Measurements from ENCODE around the gene CATSPERD. TPM values are rescaled to one million over a fixed set of nuclear protein-coding genes. Genes with fewer than 3 reads are reported as not detected.

Gene CATSPERD
- total RNA-seq, 1 donor from 2014 or later: not detected

DNA sequence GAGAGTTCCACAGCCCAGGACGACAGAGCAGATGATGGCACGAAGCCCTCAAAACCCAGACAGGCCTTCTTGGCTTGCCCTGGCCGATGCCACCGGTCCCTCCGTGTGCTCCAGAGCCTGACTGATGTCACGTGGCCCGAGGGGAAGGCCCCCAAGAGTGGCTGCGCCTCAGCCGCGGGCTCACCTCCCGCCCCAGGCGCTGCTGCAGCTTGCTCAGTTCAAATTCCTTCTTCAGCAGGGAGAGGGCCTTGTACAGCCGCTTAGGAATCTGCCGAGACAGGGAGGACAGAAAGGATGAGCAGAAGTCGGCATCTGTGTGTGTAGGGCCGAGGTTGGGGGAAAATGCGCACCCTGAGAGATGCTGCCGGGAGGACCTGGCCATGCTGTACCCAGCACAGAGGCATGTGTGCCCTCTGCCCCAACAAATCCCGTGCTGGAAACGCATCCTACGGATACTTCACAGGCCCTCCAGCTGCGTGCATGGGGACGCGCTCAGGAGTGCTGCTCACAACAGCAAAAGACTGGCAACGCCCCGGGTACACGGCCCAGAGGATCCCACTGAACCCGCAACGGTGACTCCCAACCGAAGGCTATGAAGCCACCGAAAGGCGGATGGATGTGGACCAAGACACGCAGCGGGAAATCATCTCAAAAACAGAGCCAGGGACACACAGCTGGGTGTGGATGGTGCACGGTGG, 13.4 kb upstream of the CATSPERD start:
- Histone ChIP-seq H3K79me2 (ENCODE audit: low read depth) (no peaks in the 10 kb centered on the region), H3K4me2 (no peak overlapping the region), H3K27ac (no peak overlapping the region), H3K9ac (no peak overlapping the region), H3K9me3 (ENCODE audit: low read depth) (no peaks in the 10 kb centered on the region), H3K4me1 (no peaks in the 10 kb centered on the region), H4K20me1 (ENCODE audit: low read depth) (no peaks in the 10 kb centered on the region), H3F3A (ENCODE audit: low read depth) (no peaks in the 10 kb centered on the region), H3K36me3 (no peaks in the 10 kb centered on the region), H3K27me3 (no peaks in the 10 kb centered on the region), H3K4me3 (no peak overlapping the region), H2AFZ (replicated peaks) (no peak overlapping the region)
- Mint-ChIP-seq H3K4me1 (no peaks in the 10 kb centered on the region), H3K4me3 (no peak overlapping the region), H3K27ac (no peak overlapping the region), H3K9me3 (peaks cover 2% of the 10 kb centered on the region), H3K36me3 (peaks cover 9% of the 10 kb centered on the region), H3K27me3 (ENCODE audit: insufficient read depth, low read depth) (peaks cover 2% of the 10 kb centered on the region)
- DNase-seq (ENCODE audit: low spot score): no peak
- no peak for TF ChIP-seq EZH2 (IDR thresholded peaks at IDR 0.05)
- TF ChIP-seq EZH2phosphoT487 (IDR thresholded peaks at IDR 0.05): no peak
- no peak for TF ChIP-seq CTCF (IDR thresholded peaks at IDR 0.05)

- no peak for TF ChIP-seq EZH2 (IDR thresholded peaks at IDR 0.05)
- no peak for TF ChIP-seq EZH2phosphoT487 (IDR thresholded peaks at IDR 0.05)
- no peaks in the 10 kb centered on the region for H3K27me3 ChIP-seq
- no peaks in the 10 kb centered on the region for H3K9me3 ChIP-seq (ENCODE audit: low read depth)
- no peak overlapping the region for H3K4me3 ChIP-seq
- H3K36me3 ChIP-seq: no peaks in the 10 kb centered on the region
- H3K4me1 ChIP-seq: no peaks in the 10 kb centered on the region
- H3K9ac ChIP-seq: no peak overlapping the region
- DNase-seq (ENCODE audit: low spot score): no peak
- Mint-ChIP-seq H3K9me3 (peaks cover 2% of the 10 kb centered on the region), H3K36me3 (peaks cover 12% of the 10 kb centered on the region), H3K27ac (no peak overlapping the region), H3K27me3 (ENCODE audit: insufficient read depth, low read depth) (peaks cover 2% of the 10 kb centered on the region), H3K4me3 (no peak overlapping the region), H3K4me1 (no peaks in the 10 kb centered on the region)
- no peaks in the 10 kb centered on the region for H3F3A ChIP-seq (ENCODE audit: low read depth)
- H3K27ac ChIP-seq: no peak overlapping the region
- H4K20me1 ChIP-seq (ENCODE audit: low read depth): no peaks in the 10 kb centered on the region
- H2AFZ ChIP-seq (replicated peaks): no peak overlapping the region
- H3K4me2 ChIP-seq: no peak overlapping the region
- no peaks in the 10 kb centered on the region for H3K79me2 ChIP-seq (ENCODE audit: low read depth)
Measured at GRCh38 chr19:5707576-5708575, 12.6 kb upstream of the CATSPERD start.

DNA sequence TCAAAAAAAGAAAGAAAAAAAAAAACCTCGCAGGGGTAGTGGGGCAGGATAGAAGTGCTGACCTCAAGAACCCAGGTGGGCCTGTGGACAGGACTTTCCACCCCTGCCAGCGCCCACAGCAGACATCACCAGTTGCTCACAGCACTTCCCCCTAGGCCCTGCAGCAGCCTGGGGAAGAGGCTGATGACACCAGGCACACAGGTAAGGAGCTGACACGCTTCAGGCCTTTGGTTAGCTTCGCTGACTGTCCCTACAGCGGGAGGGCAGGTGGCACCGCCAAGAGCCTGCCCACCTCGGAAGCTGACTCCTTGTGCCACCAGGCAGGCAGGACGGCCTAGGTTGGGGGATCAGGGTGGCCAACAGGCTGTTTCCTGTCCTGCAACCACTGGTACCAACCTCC, 9.4 kb upstream of the CATSPERD start:
- DNase-seq (ENCODE audit: low spot score): no peak
- Histone ChIP-seq H3K27me3 (no peaks in the 10 kb centered on the region), H4K20me1 (ENCODE audit: low read depth) (peaks cover 10% of the 10 kb centered on the region), H3K4me1 (no peaks in the 10 kb centered on the region), H3K36me3 (no peaks in the 10 kb centered on the region), H3K27ac (no peak overlapping the region), H3K9ac (no peak overlapping the region), H3F3A (ENCODE audit: low read depth) (no peaks in the 10 kb centered on the region), H3K79me2 (ENCODE audit: low read depth) (peaks cover 22% of the 10 kb centered on the region), H2AFZ (replicated peaks) (no peak overlapping the region), H3K9me3 (ENCODE audit: low read depth) (no peaks in the 10 kb centered on the region), H3K4me2 (no peak overlapping the region), H3K4me3 (no peak overlapping the region)
- Mint-ChIP-seq H3K4me1 (peaks cover 3% of the 10 kb centered on the region), H3K27ac (no peak overlapping the region), H3K4me3 (no peak overlapping the region), H3K9me3 (no peaks in the 10 kb centered on the region), H3K36me3 (peaks cover 16% of the 10 kb centered on the region), H3K27me3 (ENCODE audit: insufficient read depth, low read depth) (peaks cover 2% of the 10 kb centered on the region)
- TF ChIP-seq EZH2 (IDR thresholded peaks at IDR 0.05) (no peak), CTCF (IDR thresholded peaks at IDR 0.05) (no peak), EZH2phosphoT487 (IDR thresholded peaks at IDR 0.05) (no peak)
